Osteoblast (primary cell): ENCODE results near the gene SCCPDH. TPM values are rescaled to one million over a fixed set of nuclear protein-coding genes. Genes with fewer than 3 reads are reported as not detected.

Experiments
- DNase-seq: peaks from one replicate; pipeline ENCODE4 v3.0.0; 2011; ENCODE audit warnings: low spot score, mixed read lengths; ENCODE audit not compliant: insufficient read length; ENCODE audit errors: missing footprints
- H2AFZ ChIP-seq: 2 replicates; pipeline ENCODE4 v1.6.0; 2011; ENCODE audit warnings: mild to moderate bottlenecking, low read length
- H3K27ac ChIP-seq: 2 replicates; pipeline ENCODE4 v1.5.1; 2011; ENCODE audit warnings: mild to moderate bottlenecking, low read depth, low read length, moderate library complexity
- H3K27me3 ChIP-seq: 2 replicates; pipeline ENCODE4 v1.6.0; 2012; ENCODE audit warnings: mild to moderate bottlenecking, control low read depth, inconsistent platforms, low read length, moderate library complexity; ENCODE audit not compliant: insufficient read depth
- H3K36me3 ChIP-seq: 2 replicates; pipeline ENCODE4 v1.5.1; 2011; ENCODE audit warnings: mild to moderate bottlenecking, low read length, control low read depth, moderate library complexity; ENCODE audit not compliant: insufficient read depth
- H3K4me1 ChIP-seq: 2 replicates; pipeline ENCODE4 v1.5.1; 2011; ENCODE audit warnings: mild to moderate bottlenecking, low read length, control low read depth, moderate library complexity; ENCODE audit not compliant: insufficient read depth
- H3K4me2 ChIP-seq: 2 replicates; pipeline ENCODE4 v1.6.0; 2011; ENCODE audit warnings: mild to moderate bottlenecking, low read length; ENCODE audit not compliant: insufficient read depth
- H3K4me3 ChIP-seq: fragments of 200-600 bp; sonication (generic); 3 replicates; pipeline ENCODE4 v1.5.1; 2012; ENCODE audit warnings: mild to moderate bottlenecking, low read length, inconsistent platforms; ENCODE audit not compliant: insufficient read depth
- H3K79me2 ChIP-seq: 2 replicates; pipeline ENCODE4 v1.6.0; 2012; ENCODE audit warnings: mild to moderate bottlenecking, low read length, control low read depth, inconsistent platforms; ENCODE audit not compliant: insufficient read depth
- H3K9me3 ChIP-seq: 2 replicates; pipeline ENCODE4 v1.5.1; 2011; ENCODE audit warnings: low read depth, low read length, control low read depth
- H4K20me1 ChIP-seq: 2 replicates; pipeline ENCODE4 v1.6.0; 2012; ENCODE audit warnings: mild to moderate bottlenecking, low read length, control low read depth; ENCODE audit not compliant: insufficient read depth
- total RNA-seq: library from RNA; depleted of rRNA; stranded (reverse); fragments of >200 nt; gene quantifications from 2 replicates; pipeline ENCODE4 v1.2.3, GENCODE V29; 2012
- TF ChIP-seq, protein P1 (sequence below): IDR thresholded peaks from 2 replicates; pipeline ENCODE4 v1.5.1; 2011; ENCODE audit warnings: mild to moderate bottlenecking, low read depth, low read length, moderate library complexity; ENCODE audit errors: extremely low read depth

The SCCPDH gene
- total RNA-seq, 1 donor: 49.9 TPM

DNA sequence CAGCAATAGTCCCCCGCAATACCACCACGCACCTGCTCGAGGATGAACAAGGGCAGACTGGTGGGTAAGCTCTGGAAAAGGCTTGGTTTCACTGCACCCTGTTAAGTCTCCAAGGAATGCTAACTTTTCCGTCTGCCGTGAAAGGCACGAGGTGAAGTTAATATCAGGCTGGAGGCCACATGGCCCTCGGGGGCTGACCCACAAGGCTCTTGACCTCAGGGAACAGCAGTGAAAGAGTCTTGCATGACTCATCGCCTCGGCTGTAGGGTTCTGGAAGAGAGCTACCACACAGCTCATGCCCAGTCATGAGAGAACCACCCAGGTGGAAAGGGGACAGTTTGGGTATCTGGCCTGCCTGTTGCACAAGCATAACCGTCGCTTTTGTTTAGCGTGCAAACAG lies 24.7 kb downstream of the SCCPDH start:
- no peaks in the 10 kb centered on the region for H3K79me2 ChIP-seq
- no peaks in the 10 kb centered on the region for H3K4me1 ChIP-seq
- H3K9me3 ChIP-seq: no peaks in the 10 kb centered on the region
- peak; percentile 58 for DNase-seq
- H4K20me1 ChIP-seq: no peaks in the 10 kb centered on the region
- H3K4me3 ChIP-seq: no peak overlapping the region
- peaks cover 7% of the 10 kb centered on the region for H3K36me3 ChIP-seq
- TF ChIP-seq, protein P1, sequence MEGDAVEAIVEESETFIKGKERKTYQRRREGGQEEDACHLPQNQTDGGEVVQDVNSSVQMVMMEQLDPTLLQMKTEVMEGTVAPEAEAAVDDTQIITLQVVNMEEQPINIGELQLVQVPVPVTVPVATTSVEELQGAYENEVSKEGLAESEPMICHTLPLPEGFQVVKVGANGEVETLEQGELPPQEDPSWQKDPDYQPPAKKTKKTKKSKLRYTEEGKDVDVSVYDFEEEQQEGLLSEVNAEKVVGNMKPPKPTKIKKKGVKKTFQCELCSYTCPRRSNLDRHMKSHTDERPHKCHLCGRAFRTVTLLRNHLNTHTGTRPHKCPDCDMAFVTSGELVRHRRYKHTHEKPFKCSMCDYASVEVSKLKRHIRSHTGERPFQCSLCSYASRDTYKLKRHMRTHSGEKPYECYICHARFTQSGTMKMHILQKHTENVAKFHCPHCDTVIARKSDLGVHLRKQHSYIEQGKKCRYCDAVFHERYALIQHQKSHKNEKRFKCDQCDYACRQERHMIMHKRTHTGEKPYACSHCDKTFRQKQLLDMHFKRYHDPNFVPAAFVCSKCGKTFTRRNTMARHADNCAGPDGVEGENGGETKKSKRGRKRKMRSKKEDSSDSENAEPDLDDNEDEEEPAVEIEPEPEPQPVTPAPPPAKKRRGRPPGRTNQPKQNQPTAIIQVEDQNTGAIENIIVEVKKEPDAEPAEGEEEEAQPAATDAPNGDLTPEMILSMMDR: no peak
- no peak overlapping the region for H3K27ac ChIP-seq
- H3K27me3 ChIP-seq: no peaks in the 10 kb centered on the region
- H2AFZ ChIP-seq: no peak overlapping the region
- H3K4me2 ChIP-seq: no peak overlapping the region

- Histone ChIP-seq H3K36me3 (peaks cover 4% of the 10 kb centered on the region), H3K4me2 (no peak overlapping the region), H4K20me1 (no peaks in the 10 kb centered on the region), H3K4me3 (no peak overlapping the region), H3K79me2 (no peaks in the 10 kb centered on the region), H3K27me3 (no peaks in the 10 kb centered on the region), H3K4me1 (no peaks in the 10 kb centered on the region), H3K9me3 (no peaks in the 10 kb centered on the region), H2AFZ (no peak overlapping the region), H3K27ac (no peak overlapping the region)
- TF ChIP-seq, protein P1: no peak
- DNase-seq: no peak
Measured at GRCh38 chr1:246750752-246751151, 26.5 kb downstream of the SCCPDH start.

- no peaks in the 10 kb centered on the region for H3K27me3 ChIP-seq
- TF ChIP-seq, protein P1: peak; percentile 84
- H3K4me2 ChIP-seq: no peak overlapping the region
- H3K79me2 ChIP-seq: no peaks in the 10 kb centered on the region
- H3K4me1 ChIP-seq: no peaks in the 10 kb centered on the region
- H2AFZ ChIP-seq: peak overlapping the region; percentile 50
- no peak overlapping the region for H3K4me3 ChIP-seq
- no peak overlapping the region for H3K27ac ChIP-seq
- H4K20me1 ChIP-seq: no peaks in the 10 kb centered on the region
- H3K9me3 ChIP-seq: no peaks in the 10 kb centered on the region
- peaks cover 7% of the 10 kb centered on the region for H3K36me3 ChIP-seq
- peak; percentile 90 for DNase-seq
Measured at GRCh38 chr1:246753670-246754535, 29.7 kb downstream of the SCCPDH start.

GRCh38 chr1:246755419-246755818 lies 31.2 kb downstream of the SCCPDH start:
- no peak overlapping the region for H3K4me3 ChIP-seq
- H3K4me2 ChIP-seq: no peak overlapping the region
- H3K79me2 ChIP-seq: no peaks in the 10 kb centered on the region
- no peaks in the 10 kb centered on the region for H3K9me3 ChIP-seq
- H2AFZ ChIP-seq: no peak overlapping the region
- peaks cover 19% of the 10 kb centered on the region for H3K36me3 ChIP-seq
- no peak for DNase-seq
- no peaks in the 10 kb centered on the region for H3K4me1 ChIP-seq
- TF ChIP-seq, protein P1: no peak
- no peaks in the 10 kb centered on the region for H3K27me3 ChIP-seq
- no peak overlapping the region for H3K27ac ChIP-seq
- H4K20me1 ChIP-seq: no peaks in the 10 kb centered on the region
